ENCODE measurements around the gene PLD5. TPM values are rescaled to one million over a fixed set of nuclear protein-coding genes. Genes with fewer than 3 reads are reported as not detected.

The PLD5 gene
- total and polyA plus RNA-seq, 2 of the 13 experiments (the other 11 are each of a cell fraction or from before 2014, with no cell fraction given) = not detected

DNA sequence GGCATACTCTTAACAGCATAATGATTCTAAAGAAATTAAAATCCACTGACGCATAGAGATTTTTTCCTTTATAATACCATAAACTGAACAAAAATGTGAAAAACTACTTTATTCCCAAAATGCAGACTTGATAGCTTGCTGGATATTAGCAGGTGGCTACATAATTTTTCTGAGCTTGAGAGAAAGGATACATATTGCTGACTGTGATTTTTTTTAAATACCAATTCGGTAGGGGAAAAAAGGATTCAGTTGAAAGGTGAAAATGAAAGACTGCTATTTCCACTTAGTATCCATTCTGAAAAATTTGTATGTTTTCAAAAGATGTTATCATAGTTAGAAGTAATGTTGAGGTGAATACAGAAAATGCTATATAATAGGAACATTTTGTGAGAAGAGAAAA, 435.6 kb downstream of the PLD5 start:
- no peaks in the 10 kb centered on the region for H3K9me3 ChIP-seq (ENCODE audit: low read length)
- ATAC-seq (no peak), DNase-seq (ENCODE audit: low spot score) (no peak), FAIRE-seq (no peak)
- peaks cover 0 to 4% of the 10 kb centered on the region in 2 experiments; a peak in 2 of 5 replicates for H3K27me3 ChIP-seq (ENCODE audit: control insufficient read depth in 1 of 2, insufficient read depth in 2 of 2, low read length in 2 of 2)
- H3K79me2 ChIP-seq (ENCODE audit: insufficient read depth, low read length) = no peaks in the 10 kb centered on the region
- H3K4me3 ChIP-seq (replicated peaks in 1 of 3; ENCODE audit: insufficient read depth in 1 of 3, low read depth in 2 of 3, low read length in 3 of 3) = no peak overlapping the region
- no peak overlapping the region for H3K9ac ChIP-seq (ENCODE audit: insufficient read depth, low read depth, low read length)
- H3K27ac ChIP-seq (ENCODE audit: extremely low read length, insufficient read depth, low read length) = no peak overlapping the region
- in situ Hi-C loops (cut with HindIII; ENCODE audit: extremely low pct_ligation_motif_present, low pct_unique_long_range_greater_than_20kb) = no loop called here
- ChIA-PET CTCF (ENCODE audit: low intra/inter-chr PET ratio, low total read pairs) (no interaction called here), POLR2A (no interaction called here)
- no TSS peak for BruUV-seq (replicated peaks)
- 28% methylated on average over 2 of the region's 2 CpGs for WGBS (ENCODE audit: low lambda C conversion rate)
- intact Hi-C loops (cut with micrococcal nuclease; ENCODE audit: unreplicated experiment) = no loop called here
- H4K20me1 ChIP-seq (ENCODE audit: insufficient read depth, low read length) = no peaks in the 10 kb centered on the region
- no peaks in the 10 kb centered on the region for H3K4me1 ChIP-seq (ENCODE audit: insufficient read depth, low read length)
- no peak overlapping the region for H3K4me2 ChIP-seq (ENCODE audit: low read depth, low read length)
- no peaks in the 10 kb centered on the region for H3K36me3 ChIP-seq (replicated peaks in 1 of 2; ENCODE audit: control insufficient read depth in 1 of 2, insufficient read depth in 2 of 2, low read length in 2 of 2)
- H2AFZ ChIP-seq (ENCODE audit: low read length) = no peak overlapping the region
- TF ChIP-seq, protein P1, sequence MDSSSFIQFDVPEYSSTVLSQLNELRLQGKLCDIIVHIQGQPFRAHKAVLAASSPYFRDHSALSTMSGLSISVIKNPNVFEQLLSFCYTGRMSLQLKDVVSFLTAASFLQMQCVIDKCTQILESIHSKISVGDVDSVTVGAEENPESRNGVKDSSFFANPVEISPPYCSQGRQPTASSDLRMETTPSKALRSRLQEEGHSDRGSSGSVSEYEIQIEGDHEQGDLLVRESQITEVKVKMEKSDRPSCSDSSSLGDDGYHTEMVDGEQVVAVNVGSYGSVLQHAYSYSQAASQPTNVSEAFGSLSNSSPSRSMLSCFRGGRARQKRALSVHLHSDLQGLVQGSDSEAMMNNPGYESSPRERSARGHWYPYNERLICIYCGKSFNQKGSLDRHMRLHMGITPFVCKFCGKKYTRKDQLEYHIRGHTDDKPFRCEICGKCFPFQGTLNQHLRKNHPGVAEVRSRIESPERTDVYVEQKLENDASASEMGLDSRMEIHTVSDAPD (CRISPR knock-in tag; IDR thresholded peaks at IDR 0.05) = no peak
- TF ChIP-seq PCBP2 (optimal IDR thresholded peaks at IDR 0.05; ENCODE audit: low read depth, low read length, poor library complexity, severe bottlenecking) (no peak), MIER2 (CRISPR knock-in tag; IDR thresholded peaks at IDR 0.05) (no peak), ZNF567 (CRISPR knock-in tag; IDR thresholded peaks at IDR 0.05; ENCODE audit: borderline replicate concordance) (no peak), MAFF (IDR thresholded peaks at IDR 0.05; ENCODE audit: low read depth, low read length) (peak; percentile 71), ATF7 (IDR thresholded peaks at IDR 0.05) (no peak), ATF7 (CRISPR knock-in tag; IDR thresholded peaks at IDR 0.05) (no peak), MAFK (conservative IDR thresholded peaks at IDR 0.05 in 1 of 2, IDR thresholded peaks at IDR 0.05 in 1 of 2; ENCODE audit: low read length in 2 of 2) (peak; percentile 50 to 81; a peak in 3 of 4 replicates), ZFP37 (CRISPR knock-in tag; IDR thresholded peaks at IDR 0.05; ENCODE audit: borderline replicate concordance) (no peak), TBL1XR1 (IDR thresholded peaks at IDR 0.05; ENCODE audit: borderline replicate concordance, low read length, partially characterized antibody) (no peak), ASH2L (IDR thresholded peaks at IDR 0.05; ENCODE audit: insufficient read length, low read depth, low read length) (no peak), ZNF17 (CRISPR knock-in tag; IDR thresholded peaks at IDR 0.05) (no peak), ATRX (CRISPR knock-in tag; IDR thresholded peaks at IDR 0.05; ENCODE audit: borderline replicate concordance) (no peak), HIVEP1 (CRISPR knock-in tag; IDR thresholded peaks at IDR 0.05) (no peak)
- TF ChIP-seq, protein P2, sequence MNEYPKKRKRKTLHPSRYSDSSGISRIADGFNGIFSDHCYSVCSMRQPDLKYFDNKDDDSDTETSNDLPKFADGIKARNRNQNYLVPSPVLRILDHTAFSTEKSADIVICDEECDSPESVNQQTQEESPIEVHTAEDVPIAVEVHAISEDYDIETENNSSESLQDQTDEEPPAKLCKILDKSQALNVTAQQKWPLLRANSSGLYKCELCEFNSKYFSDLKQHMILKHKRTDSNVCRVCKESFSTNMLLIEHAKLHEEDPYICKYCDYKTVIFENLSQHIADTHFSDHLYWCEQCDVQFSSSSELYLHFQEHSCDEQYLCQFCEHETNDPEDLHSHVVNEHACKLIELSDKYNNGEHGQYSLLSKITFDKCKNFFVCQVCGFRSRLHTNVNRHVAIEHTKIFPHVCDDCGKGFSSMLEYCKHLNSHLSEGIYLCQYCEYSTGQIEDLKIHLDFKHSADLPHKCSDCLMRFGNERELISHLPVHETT (CRISPR knock-in tag; conservative IDR thresholded peaks at IDR 0.05) = no peak
- TF ChIP-seq, protein P3, sequence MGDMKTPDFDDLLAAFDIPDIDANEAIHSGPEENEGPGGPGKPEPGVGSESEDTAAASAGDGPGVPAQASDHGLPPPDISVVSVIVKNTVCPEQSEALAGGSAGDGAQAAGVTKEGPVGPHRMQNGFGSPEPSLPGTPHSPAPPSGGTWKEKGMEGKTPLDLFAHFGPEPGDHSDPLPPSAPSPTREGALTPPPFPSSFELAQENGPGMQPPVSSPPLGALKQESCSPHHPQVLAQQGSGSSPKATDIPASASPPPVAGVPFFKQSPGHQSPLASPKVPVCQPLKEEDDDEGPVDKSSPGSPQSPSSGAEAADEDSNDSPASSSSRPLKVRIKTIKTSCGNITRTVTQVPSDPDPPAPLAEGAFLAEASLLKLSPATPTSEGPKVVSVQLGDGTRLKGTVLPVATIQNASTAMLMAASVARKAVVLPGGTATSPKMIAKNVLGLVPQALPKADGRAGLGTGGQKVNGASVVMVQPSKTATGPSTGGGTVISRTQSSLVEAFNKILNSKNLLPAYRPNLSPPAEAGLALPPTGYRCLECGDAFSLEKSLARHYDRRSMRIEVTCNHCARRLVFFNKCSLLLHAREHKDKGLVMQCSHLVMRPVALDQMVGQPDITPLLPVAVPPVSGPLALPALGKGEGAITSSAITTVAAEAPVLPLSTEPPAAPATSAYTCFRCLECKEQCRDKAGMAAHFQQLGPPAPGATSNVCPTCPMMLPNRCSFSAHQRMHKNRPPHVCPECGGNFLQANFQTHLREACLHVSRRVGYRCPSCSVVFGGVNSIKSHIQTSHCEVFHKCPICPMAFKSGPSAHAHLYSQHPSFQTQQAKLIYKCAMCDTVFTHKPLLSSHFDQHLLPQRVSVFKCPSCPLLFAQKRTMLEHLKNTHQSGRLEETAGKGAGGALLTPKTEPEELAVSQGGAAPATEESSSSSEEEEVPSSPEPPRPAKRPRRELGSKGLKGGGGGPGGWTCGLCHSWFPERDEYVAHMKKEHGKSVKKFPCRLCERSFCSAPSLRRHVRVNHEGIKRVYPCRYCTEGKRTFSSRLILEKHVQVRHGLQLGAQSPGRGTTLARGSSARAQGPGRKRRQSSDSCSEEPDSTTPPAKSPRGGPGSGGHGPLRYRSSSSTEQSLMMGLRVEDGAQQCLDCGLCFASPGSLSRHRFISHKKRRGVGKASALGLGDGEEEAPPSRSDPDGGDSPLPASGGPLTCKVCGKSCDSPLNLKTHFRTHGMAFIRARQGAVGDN (CRISPR knock-in tag; IDR thresholded peaks at IDR 0.05) = no peak
- TF ChIP-seq, protein P4, sequence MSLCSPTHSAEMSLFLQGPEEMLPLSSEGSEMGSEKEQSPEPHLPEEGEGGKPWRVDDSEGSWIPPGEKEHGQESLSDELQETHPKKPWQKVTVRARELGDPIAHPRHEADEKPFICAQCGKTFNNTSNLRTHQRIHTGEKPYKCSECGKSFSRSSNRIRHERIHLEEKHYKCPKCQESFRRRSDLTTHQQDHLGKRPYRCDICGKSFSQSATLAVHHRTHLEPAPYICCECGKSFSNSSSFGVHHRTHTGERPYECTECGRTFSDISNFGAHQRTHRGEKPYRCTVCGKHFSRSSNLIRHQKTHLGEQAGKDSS (CRISPR knock-in tag; IDR thresholded peaks at IDR 0.05; ENCODE audit: borderline replicate concordance, low read depth) = no peak
